RWPE1 (cell line): ENCODE measurements around the gene ARHGAP22.

ENCODE experiments used
- CTCF ChIA-PET: fragments of 350-600 bp; sonication (Branson Sonifier 250); formaldehyde crosslinking; extraction: SDS; loops from one replicate; lab custom pipeline; 2021; lab: Yijun Ruan, JAX
- POLR2A ChIA-PET: fragments of 400-600 bp; formaldehyde crosslinking; extraction: SDS; loops from one replicate; lab custom pipeline; 2020; ENCODE audit warnings: antibody characterized with exemption; ENCODE audit not compliant: low non-redundant PET; lab: Yijun Ruan, JAX
- DNase-seq: peaks from one replicate; pipeline ENCODE4 v3.0.0; 2012; ENCODE audit warnings: low spot score
- H3K27ac ChIP-seq: fragments of 450-650 bp; 2 replicates; pipeline ENCODE4 v1.5.1; 2017
- CTCF ChIP-seq: fragments of 450-650 bp; conservative IDR thresholded peaks from 2 replicates; pipeline ENCODE4 v1.5.1; 2017; ENCODE audit warnings: low read depth, mild to moderate bottlenecking

Gene ARHGAP22

GRCh38 chr10:48398261-48398660 is 206.6 kb downstream of the ARHGAP22 start:
- CTCF ChIA-PET: no interaction called here
- TF ChIP-seq CTCF: no peak
- POLR2A ChIA-PET: no interaction called here

More at GRCh38 chr10:48398261-48398660, 206.6 kb downstream of the ARHGAP22 start:
- H3K27ac ChIP-seq: no peak overlapping the region
- no peak for DNase-seq
